HG03025 (cell line): ENCODE measurements around the gene LHX6.

Experiments
- ATAC-seq: cut with Tn5 transposase; IDR thresholded peaks from one replicate; pipeline ENCODE4 v1.9.1; 2021; ENCODE audit warnings: mild to moderate bottlenecking, moderate library complexity; ENCODE audit not compliant: unreplicated experiment, low FRiP score

The LHX6 gene

DNA sequence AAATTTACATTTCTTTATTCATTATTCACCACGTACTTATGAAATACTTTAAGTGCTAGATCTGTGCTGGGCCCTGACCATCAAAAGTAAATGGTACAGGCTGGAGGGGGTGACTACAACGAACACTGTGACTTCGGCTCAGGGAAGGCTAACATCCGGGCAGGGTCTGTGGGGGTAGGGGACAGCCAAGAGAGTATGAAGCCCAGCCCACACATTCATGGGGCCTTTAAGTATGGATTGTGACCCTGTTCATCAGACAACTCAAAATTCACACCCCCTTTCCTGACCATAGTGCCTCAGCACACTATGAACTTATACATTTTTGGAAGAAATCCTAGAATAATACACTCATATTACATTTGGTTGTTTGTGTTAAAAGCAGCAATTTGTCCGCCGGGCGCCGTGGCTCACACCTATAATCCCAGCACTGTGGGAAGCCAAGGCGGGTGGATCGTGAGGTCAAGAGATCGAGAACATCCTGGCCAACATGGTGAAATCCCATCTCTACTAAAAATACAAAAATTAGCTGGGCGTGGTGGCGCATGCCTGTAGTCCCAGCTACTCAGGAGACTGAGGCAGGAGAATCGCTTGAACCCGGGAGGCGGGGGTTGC lies 35.7 kb downstream of the LHX6 start:
- no peak for ATAC-seq

- ATAC-seq: no peak
Observed at GRCh38 chr9:122192261-122192875, 36.4 kb downstream of the LHX6 start.

DNA sequence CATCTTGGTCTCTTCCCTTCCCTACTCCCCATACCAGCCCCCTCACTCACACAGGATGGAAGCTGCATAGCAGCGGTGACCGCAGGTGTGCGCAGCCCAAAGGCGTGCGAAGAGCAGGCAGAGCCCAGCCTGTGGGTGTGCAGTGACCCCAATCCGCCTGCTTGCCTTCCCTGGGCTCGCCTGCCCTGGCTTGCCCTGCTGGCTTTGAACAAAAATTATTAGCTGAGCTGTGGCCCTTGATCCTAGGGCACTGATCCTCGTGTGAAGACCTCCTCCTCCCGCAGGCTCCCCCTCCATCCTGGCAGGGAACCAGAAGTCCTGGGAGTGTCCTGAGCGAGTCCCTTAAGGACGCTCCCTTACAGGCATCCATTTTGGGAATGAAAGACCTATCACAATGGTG lies 37.2 kb downstream of the LHX6 start:
- no peak for ATAC-seq

GRCh38 chr9:122190597-122191381 lies 38.0 kb downstream of the LHX6 start:
- no peak for ATAC-seq

DNA sequence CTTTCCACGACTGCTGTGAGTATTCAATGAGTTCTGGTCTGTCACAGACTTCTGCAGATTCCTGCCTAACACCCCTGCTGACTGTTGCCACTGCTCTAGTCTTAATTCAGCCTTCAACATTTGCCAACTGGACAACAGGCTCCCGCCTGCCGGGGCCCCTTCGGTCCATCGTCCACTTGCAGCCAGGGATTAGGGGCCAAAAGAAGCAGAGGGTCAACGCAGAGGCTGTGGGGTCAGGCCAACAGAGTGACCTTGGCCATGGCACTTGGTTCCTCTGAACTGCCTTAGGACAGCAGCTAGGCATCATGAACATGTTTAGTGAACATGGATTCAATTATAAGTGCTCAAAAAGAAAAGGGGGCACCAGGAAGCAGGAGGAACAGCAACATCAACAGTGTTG lies 40.4 kb downstream of the LHX6 start:
- no peak for ATAC-seq

- ATAC-seq: no peak
Observed at GRCh38 chr9:122186777-122187470, 41.8 kb downstream of the LHX6 start.

DNA sequence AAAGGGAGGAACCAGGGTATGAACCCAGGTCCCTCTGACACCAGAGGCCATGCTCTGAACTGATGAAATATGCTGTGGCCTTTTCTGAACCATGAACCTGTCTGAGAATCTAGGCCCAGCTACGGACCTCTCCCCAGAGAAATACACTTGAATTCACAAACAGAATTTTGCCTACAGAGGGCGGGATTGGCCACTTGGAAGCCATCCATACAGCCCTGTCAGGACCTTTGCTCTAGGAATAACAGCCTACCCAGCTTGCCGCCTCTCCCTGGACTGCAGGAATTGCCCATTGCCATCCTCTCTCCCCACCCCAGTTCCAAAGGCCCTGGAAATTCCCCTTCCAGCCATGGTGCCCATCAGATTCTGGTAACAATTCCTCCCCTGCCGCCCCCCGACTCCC lies 42.5 kb downstream of the LHX6 start:
- ATAC-seq: no peak

DNA sequence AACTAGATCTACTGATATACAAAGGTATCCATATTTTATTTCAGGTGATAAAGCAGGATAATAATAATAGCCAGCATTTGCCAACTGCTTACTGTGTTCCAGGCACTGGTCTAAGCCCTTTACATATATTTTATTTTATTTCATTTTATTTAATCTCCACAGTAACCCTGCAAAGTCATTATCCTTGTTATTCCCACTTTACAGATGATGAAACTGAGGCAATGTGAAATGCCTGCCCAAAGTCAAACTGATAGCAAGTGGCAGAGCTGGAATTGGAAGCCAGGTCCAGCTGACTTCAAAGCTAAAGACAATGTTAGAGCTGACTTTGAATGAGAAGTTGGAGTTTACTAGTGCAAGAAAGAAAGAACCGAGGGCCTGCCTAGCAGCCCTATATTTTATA lies 44.2 kb downstream of the LHX6 start:
- no peak for ATAC-seq

DNA sequence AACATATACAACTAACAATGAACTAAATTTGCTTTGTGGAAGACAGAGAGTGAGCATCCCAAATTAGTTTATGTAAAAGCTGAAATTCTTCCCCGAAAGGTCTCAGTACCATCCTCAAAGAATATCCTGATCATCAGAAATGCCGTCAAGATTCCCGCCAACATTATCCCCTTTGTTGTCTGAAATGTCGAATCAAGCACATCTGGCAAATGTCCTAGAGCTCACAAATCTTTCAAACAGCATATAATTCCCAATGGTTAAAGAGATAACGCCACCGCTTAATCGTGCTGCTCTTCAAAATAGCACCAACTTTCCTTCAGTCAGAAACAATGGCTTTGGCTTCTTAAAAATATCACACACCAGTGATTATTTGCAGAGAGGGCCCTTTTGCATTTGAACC lies 45.3 kb downstream of the LHX6 start:
- no peak for ATAC-seq

DNA sequence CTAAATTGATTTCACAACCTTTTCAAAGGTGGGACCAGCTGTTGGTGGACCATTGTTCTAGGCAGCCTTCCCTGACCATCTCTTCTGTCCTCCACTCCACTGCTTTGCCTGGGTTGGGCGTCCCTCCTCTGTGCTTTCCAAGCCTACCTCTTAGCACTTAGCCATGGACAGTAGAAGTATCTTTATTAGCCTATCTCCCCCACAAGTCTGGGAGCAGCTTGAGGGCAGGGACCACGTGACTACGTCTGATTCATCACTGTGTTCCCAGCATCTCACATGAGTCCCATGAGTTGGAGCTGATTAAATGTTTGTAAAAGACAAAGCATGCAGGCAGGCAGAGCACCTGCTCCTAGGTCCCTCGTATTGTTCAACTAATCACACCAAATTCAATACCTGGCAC lies 48.1 kb downstream of the LHX6 start:
- no peak for ATAC-seq

DNA sequence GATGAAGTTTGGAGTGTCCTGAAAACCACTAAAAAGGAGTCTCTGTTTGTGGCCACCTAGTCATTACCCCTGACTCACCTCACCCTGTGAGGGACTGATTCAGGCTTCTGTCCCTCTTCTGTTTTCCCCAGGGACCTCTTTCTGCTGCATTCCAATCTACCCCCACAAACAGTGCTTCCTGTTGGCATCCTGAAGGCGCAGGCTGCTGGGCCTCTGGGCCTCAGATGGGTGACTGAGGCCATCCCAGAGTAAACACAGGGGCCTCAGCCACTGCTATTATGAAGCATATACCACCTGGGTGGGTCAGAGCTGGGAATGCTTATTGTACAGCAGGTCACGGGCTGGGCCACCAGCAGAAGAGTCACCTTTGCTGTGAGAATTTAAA lies 49.1 kb downstream of the LHX6 start:
- ATAC-seq: no peak

DNA sequence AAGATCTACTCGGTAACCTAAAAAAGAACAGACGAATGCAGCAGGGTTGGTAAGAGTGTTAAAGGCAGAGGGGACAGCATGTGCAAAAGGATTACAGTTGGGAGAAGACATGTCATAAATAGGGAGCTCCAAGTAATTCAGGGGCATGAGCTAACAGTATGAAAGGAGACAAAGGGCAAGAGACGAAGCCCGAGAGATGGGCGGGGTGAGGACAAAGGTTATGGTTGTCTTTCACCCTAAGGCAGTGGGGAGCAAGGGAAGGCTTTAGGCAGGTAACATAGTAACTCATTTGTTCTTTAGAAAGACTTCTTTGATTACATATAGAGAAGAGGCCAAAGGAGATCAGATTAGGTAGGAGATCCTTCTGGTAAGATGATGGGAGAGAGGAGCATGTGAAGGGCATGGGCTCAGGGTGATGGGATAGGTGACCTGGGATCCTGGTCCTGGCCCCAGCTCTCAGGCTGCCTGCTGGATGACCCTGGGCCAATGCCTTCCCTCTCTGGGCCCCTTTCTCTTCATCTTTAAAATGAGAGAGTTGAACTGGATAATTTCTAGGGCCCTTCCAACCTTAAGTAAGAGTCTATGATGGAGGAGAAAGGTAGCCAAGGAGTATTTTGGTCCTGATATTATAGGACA lies 49.6 kb downstream of the LHX6 start:
- ATAC-seq: no peak

DNA sequence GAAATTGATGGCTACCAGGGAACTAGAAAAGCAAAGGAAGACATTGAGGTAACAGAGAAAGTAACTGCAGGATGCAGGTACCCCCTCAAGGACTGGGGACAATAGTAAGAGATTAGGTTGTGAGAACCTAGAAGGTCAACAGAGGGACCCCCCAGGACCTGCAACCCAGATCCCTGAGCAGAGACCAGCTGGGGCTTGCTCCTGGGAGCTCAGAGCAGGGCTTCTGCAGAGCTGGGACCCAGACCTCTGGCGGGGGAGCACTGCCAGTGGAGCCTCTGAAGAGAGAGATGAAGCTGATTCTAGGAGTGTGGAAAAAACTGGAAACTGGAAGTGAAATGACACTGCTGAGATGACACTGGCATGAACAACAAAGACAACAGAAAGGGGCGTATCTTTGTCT lies 51.8 kb downstream of the LHX6 start:
- no peak for ATAC-seq

DNA sequence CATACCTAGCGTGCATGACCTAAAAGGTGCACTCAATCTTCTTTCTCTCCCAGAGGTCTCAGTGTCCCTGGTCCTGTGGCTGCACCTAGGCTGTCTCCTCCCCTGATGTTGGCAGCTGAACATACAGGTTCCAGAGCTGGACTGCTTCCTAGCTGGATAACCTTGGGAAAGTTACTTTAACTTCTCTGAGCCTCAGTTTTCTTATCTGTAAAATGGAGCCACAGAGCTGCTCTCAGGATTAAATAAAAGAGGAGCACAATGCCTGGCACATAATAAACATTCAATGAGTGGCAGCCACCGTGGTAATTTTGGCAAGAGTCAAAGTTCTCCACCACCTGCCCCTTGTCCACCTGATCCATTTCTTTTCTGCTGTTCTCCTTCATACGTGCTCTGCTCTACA lies 55.1 kb downstream of the LHX6 start:
- no peak for ATAC-seq

DNA sequence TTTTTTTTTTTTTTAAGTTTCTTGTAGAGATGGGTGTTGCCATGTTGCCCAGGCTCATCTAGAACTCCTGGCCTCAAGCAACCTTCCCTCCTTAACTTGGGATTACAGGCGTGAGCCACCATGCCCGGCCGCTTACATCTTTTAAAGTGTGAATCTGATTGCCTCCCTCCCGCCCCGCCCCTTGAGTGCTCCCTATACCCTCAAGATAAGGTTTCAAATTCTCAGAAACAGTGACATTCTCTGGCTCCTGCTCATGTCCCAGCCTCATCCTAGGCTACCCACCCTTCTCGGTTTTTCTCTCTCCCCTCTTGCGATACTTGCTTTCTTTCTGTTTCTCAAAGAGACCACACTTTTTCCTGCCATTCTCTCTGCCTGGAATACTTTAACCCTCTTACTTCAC lies 56.6 kb downstream of the LHX6 start:
- no peak for ATAC-seq

DNA sequence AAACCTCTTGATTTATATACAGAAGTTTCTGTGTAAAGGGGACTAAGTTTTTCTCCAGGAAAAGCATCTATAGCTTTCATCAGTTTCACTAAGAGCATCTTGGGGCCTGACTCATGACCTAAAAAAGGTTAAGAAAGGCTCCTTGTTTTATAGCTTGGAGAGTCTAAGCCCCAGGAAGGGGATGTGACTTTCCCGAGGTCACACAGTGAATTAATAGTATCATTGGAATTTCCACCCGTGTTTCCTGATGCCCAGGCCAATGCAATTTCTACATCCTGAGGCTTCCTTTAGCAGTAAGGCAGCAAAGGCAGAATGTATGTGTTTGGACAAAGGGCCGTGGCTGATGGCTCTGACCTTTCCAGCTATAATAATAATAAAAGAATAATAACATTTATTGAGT lies 60.4 kb downstream of the LHX6 start:
- no peak for ATAC-seq

- ATAC-seq: no peak
Observed at GRCh38 chr9:122164286-122164685, 64.5 kb downstream of the LHX6 start.

DNA sequence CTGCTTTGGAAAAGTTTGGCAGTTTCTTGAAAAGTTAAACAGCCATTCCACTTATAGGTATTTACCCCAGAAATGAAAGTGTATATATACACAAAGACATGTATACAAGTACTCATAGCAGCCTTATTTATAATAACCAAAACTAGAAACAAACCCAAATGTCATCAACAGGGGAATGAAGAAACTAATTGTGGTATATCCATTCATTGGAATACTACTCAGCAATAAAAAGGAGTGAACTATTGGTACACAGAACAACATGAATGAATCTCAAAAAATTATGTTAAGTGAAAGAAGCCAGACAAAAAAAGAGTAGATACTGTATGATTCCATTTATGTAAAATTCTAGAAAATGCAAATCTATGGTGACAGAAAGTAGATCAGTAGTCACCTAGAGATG lies 66.3 kb downstream of the LHX6 start:
- no peak for ATAC-seq

DNA sequence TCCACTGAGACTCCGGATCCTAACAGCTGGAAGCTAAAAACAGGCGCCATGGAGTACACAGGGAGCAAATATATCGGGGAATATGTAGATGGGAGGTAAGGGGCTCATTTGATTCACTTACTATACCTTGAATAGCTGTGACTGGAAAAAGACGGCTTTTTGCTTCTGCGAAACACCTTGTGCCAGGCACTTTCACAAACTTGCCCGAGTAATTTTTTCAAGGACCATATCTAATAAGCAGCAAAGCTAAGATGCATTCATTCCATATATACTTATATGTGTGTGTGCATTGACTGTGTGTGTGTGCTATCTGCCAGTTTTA lies 68.9 kb downstream of the LHX6 start:
- ATAC-seq: no peak

DNA sequence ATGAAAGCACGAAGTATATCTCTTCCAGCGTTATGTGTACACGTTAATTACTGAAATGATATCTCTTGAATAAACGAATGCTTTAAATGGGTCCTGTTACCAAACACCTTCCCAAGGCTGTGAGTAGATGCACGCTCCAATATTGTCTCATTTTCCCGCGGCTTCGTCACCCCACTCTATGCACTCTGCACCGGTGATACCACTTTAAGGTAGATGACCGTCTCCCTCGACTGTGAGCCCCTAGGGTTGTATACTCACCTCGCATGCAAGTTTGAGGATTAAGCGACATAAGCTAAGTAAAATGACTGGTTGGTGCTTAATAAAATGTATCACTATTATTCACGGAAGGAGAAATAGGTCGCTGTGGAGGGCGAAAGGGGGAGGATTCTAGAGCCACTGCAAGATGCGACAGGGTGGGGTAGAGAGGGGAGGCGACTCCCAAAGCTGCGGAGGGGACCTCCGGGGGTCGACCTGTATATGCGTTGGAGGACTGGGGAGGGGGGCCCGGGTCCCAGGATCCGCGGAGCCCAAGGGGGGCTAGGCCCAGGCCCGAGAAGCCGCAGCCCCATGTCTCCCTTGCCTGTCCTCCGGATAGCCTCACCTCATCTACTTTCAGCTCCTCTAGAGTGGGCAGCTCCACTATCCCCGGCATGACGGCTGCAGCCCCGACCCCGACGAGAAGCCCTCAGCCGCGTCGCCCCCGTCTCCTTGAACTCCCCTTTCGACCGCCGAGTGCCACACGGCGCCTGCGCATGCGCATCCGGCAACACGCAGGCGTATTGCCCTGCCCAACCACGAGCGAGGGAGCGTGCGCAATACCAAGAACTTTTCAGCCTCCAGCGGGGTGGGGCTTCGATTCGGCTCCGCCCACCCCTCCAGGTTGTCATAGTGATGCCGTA lies 69.5 kb downstream of the LHX6 start, which contains the start of the genes MORN5 and NDUFA8:
TSS of gene MORN5 (plus strand) at position 883 of the 899 bp plus-strand sequence. CDS start 65 bp downstream, outside the sequence.
TSS of gene NDUFA8 (minus strand) at position 754 of the 899 bp plus-strand sequence. CDS start at position 652, 102 bp downstream.
- peak; percentile 96 for ATAC-seq
